Fibroblast of the aortic adventitia (primary cell): ENCODE data around the gene TBKBP1. TPM values are rescaled to one million over a fixed set of nuclear protein-coding genes. Genes with fewer than 3 reads are reported as not detected.

Source experiments
- DNase-seq: peaks from one replicate; pipeline ENCODE4 v3.0.0-alpha.2; 2010; ENCODE audit warnings: low read depth
- H3K4me3 ChIP-seq: 2 replicates; pipeline ENCODE4 v1.5.1; 2011; ENCODE audit warnings: low read depth, mild to moderate bottlenecking, control low read depth, low read length, moderate library complexity
- CTCF ChIP-seq: IDR thresholded peaks from 2 replicates; pipeline ENCODE4 v1.5.1; 2011; ENCODE audit warnings: mild to moderate bottlenecking, low read length, control low read depth, inconsistent platforms; ENCODE audit not compliant: insufficient read depth
- total RNA-seq: library from RNA; depleted of rRNA; stranded (reverse); fragments of >200 nt; gene quantifications from 2 replicates; pipeline ENCODE4 v1.2.3, GENCODE V29; 2012; ENCODE audit warnings: low replicate concordance

The TBKBP1 gene
- total RNA-seq, 1 donor, result 9.5 TPM

DNA sequence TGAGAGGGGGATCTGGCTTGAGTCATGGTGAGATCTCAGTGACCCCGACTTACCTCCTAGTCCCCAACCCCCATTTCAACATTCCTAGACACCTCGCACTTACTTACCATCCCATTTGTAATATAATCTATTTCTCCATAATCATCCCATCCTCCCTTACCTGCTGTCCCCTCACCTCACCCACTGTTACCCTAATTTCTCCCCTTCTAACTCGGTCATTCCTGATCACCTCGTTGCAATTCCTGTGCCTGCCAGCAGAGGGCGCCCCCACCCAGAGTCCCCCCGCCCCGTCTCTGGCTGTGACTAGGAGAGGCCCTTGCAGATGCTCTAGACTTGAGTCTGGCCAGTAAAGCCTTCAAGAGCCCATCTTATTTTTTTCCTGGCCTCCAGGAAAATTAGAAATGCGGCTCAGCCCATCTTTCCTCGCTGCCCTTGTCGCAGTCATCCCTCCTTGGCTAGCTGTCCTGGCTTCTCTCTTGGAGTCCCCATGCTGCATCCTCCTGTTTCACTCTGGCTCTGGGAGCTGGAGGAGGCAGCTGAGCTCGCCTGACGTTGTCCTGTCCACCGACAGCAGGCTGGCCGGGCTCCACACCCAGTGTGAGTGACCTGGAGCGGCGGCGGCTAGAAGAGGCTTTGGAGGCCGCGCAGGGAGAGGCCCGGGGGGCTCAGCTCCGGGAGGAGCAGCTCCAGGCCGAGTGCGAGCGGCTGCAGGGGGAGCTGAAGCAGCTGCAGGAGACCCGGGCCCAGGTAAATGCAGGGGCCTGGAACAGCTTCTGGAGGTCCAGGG, 5.0 kb downstream of the TBKBP1 start:
- no peak overlapping the region for H3K4me3 ChIP-seq
- peak; percentile 47 for DNase-seq
- peak; percentile 92 for TF ChIP-seq CTCF

DNA sequence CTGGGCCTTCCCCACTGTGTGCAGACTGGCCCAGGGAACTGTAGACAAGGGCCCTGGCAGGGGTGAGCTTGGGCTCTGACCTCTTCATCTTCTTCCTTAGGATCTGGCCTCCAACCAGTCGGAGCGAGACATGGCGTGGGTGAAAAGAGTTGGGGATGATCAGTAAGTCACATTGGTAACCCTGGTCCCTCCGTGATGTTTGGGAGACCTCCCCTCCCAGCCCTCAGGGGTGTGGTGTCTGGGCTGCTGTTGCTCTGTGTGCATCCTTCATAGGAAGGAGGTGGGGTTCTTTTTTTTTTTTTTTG, 5.5 kb downstream of the TBKBP1 start:
- H3K4me3 ChIP-seq, result no peak overlapping the region
- DNase-seq, result no peak
- no peak for TF ChIP-seq CTCF

GRCh38 chr17:47700471-47701449, 6.8 kb downstream of the TBKBP1 start:
- no peak for TF ChIP-seq CTCF

GRCh38 chr17:47701608-47702007, 7.6 kb downstream of the TBKBP1 start:
- no peak for TF ChIP-seq CTCF
- DNase-seq, result no peak
- no peak overlapping the region for H3K4me3 ChIP-seq

More at GRCh38 chr17:47700471-47701449, 6.8 kb downstream of the TBKBP1 start:
- no peak for DNase-seq
- H3K4me3 ChIP-seq, result no peak overlapping the region

GRCh38 chr17:47702391-47702995, 8.5 kb downstream of the TBKBP1 start:
- H3K4me3 ChIP-seq, result no peak overlapping the region
- TF ChIP-seq CTCF, result no peak
- no peak for DNase-seq

- no peak for DNase-seq
- no peak for TF ChIP-seq CTCF
- H3K4me3 ChIP-seq, result no peak overlapping the region
Measured at GRCh38 chr17:47703191-47703591, 9.2 kb downstream of the TBKBP1 start.
